Measurements from ENCODE around the gene RAB20.
"Not testable (repeated sequence)": the region's sequence is repeated elsewhere in the genome, so short reads cannot be mapped to it uniquely, and the experiment has no call there.

Gene RAB20, protein sequence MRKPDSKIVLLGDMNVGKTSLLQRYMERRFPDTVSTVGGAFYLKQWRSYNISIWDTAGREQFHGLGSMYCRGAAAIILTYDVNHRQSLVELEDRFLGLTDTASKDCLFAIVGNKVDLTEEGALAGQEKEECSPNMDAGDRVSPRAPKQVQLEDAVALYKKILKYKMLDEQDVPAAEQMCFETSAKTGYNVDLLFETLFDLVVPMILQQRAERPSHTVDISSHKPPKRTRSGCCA

GRCh38 chr13:110561344-110562035 is at the start of gene RAB20:
TSS of gene RAB20 (minus strand) at chr13:110561722. CDS start at chr13:110561519, 203 bp downstream.
- CTCF ChIA-PET, result interaction anchor here (0.7 kb wide), 1 partner anchor 57 kb away, joined by 3 read pairs; no protein-coding TSS in a partner anchor
- peak; percentile 58 for TF ChIP-seq L3MBTL2 (conservative IDR thresholded peaks at IDR 0.05)
- TF ChIP-seq BHLHE40 (IDR thresholded peaks at IDR 0.05; ENCODE audit: borderline replicate concordance), result no peak
- POLR2A ChIA-PET, result interaction anchor here (0.7 to 1.6 kb wide), 3 partner anchors 15 to 106 kb away, joined by 3 to 6 read pairs (median 3); partner anchors contain the start of gene NAXD
- peak; percentile 73 for DNase-seq (ENCODE audit: extremely low spot score)

DNA sequence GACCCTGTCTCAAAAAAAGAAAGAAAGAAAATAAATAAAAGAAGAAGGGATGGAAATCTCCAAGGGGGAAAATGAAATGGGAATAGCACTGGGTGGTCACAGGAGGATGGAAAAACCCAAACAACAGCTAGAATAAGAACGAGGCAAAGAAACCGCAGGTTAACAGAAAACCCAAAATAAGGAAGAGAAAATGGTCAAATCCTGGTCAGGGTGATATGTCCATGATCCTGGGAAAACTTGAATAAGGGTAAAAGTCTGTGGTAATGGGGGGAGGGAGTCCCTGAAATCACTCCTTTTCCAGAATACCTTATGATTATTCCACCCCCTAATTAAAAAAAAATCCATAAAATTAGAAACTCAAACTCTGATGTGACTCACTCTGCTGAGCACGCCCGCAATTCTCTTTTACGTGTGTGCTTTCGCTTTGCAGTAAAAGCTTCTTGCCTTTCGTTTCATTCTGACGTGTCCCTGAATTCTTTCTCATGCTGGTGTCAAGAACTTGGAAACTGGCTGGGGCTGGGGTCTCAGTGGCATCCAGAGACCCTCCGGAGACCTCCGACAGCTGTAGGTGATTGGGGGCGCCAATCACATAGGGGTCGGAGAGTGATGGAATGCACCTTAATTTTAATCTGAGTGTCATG is 49.6 kb upstream of the RAB20 start:
- POLR2A ChIA-PET, result no interaction called here
- DNase-seq (ENCODE audit: extremely low spot score), result no peak
- TF ChIP-seq ELF4 (IDR thresholded peaks at IDR 0.05) (no peak), HDGF (IDR thresholded peaks at IDR 0.05; ENCODE audit: borderline replicate concordance) (no peak), FOXK2 (IDR thresholded peaks at IDR 0.05) (no peak), SP1 (IDR thresholded peaks at IDR 0.05) (no peak), CTBP1 (IDR thresholded peaks at IDR 0.05; ENCODE audit: borderline replicate concordance) (no peak), L3MBTL2 (conservative IDR thresholded peaks at IDR 0.05) (no peak), BHLHE40 (IDR thresholded peaks at IDR 0.05; ENCODE audit: borderline replicate concordance) (no peak), TARDBP (IDR thresholded peaks at IDR 0.05) (no peak)
- CTCF ChIA-PET, result no interaction called here

DNA sequence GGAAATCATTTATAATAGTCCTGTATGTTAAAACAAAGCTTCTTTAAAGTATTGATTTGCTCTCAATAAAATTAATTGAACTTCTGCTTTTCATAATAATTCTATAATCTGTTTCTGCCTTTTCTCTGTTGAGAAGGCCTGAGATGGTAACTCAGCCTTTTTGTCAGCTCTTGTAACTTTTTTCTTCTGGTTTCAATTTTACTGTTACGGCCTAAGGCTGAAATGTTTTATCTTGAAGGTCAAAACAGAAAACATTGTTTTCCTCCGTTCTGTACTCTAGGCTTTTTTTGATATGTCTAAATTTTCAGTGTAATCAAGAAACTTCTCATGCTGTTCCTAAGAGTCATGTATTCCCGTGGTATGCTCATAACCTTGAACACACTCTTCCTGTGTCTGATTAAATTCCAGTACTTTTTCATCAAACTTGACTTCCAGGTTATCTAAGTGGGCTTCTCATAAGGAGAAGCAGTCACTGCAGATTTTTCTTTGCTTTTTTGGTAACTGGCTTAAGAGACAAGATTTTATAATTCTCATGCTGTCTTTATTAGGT is 46.2 kb upstream of the RAB20 start:
- TF ChIP-seq LEF1 (IDR thresholded peaks at IDR 0.05; ENCODE audit: borderline replicate concordance) (no peak), HDGF (IDR thresholded peaks at IDR 0.05; ENCODE audit: borderline replicate concordance) (no peak), L3MBTL2 (conservative IDR thresholded peaks at IDR 0.05) (no peak), FOXA1 (IDR thresholded peaks at IDR 0.05) (no peak), CTBP1 (IDR thresholded peaks at IDR 0.05; ENCODE audit: borderline replicate concordance) (no peak), ZNF384 (IDR thresholded peaks at IDR 0.05) (no peak), BHLHE40 (IDR thresholded peaks at IDR 0.05; ENCODE audit: borderline replicate concordance) (no peak), FOXK2 (IDR thresholded peaks at IDR 0.05) (no peak), ARNT (IDR thresholded peaks at IDR 0.05) (no peak), ELF4 (IDR thresholded peaks at IDR 0.05) (no peak), NFRKB (IDR thresholded peaks at IDR 0.05) (no peak), SUZ12 (IDR thresholded peaks at IDR 0.05) (no peak), TARDBP (IDR thresholded peaks at IDR 0.05) (no peak), FOXM1 (IDR thresholded peaks at IDR 0.05; ENCODE audit: borderline replicate concordance) (no peak), SP1 (IDR thresholded peaks at IDR 0.05) (no peak)
- TF ChIP-seq, protein P1, sequence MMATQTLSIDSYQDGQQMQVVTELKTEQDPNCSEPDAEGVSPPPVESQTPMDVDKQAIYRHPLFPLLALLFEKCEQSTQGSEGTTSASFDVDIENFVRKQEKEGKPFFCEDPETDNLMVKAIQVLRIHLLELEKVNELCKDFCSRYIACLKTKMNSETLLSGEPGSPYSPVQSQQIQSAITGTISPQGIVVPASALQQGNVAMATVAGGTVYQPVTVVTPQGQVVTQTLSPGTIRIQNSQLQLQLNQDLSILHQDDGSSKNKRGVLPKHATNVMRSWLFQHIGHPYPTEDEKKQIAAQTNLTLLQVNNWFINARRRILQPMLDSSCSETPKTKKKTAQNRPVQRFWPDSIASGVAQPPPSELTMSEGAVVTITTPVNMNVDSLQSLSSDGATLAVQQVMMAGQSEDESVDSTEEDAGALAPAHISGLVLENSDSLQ (IDR thresholded peaks at IDR 0.05), result no peak
- no peak for DNase-seq (ENCODE audit: extremely low spot score)
- CTCF ChIA-PET, result no interaction called here
- POLR2A ChIA-PET, result no interaction called here

GRCh38 chr13:110606281-110606680 is 44.8 kb upstream of the RAB20 start:
- POLR2A ChIA-PET, result not testable (repeated sequence)

GRCh38 chr13:110605132-110605531 is 43.6 kb upstream of the RAB20 start:
- CTCF ChIA-PET, result no interaction called here
- TF ChIP-seq, protein P1 (IDR thresholded peaks at IDR 0.05), result no peak
- TF ChIP-seq ZNF384 (IDR thresholded peaks at IDR 0.05) (no peak), ELF4 (IDR thresholded peaks at IDR 0.05) (0 out of 2 replicates have a peak, but pooled peaks have one; percentile 17)
- POLR2A ChIA-PET, result interaction anchor here (1.6 kb wide), 1 partner anchor 10 kb away, joined by 4 read pairs; the partner anchor contains the start of gene NAXD
- DNase-seq (ENCODE audit: extremely low spot score), result no peak

More at GRCh38 chr13:110606281-110606680, 44.8 kb upstream of the RAB20 start:
- CTCF ChIA-PET; DNase-seq (ENCODE audit: extremely low spot score): not testable (repeated sequence)

- POLR2A ChIA-PET, result interaction anchor here (2.7 kb wide), 1 partner anchor 14 kb away, joined by 9 read pairs; the partner anchor contains the start of gene NAXD
- CTCF ChIA-PET, result no interaction called here
- TF ChIP-seq SP1 (IDR thresholded peaks at IDR 0.05) (no peak), FOXK2 (IDR thresholded peaks at IDR 0.05) (no peak), ZNF384 (IDR thresholded peaks at IDR 0.05) (no peak), ELF4 (IDR thresholded peaks at IDR 0.05) (no peak), HDGF (IDR thresholded peaks at IDR 0.05; ENCODE audit: borderline replicate concordance) (no peak)
- no peak for DNase-seq (ENCODE audit: extremely low spot score)
Observed at GRCh38 chr13:110600980-110601379, 39.5 kb upstream of the RAB20 start.

- POLR2A ChIA-PET, result interaction anchor here (2.7 kb wide), 1 partner anchor 15 kb away, joined by 9 read pairs; the partner anchor contains the start of gene NAXD
- TF ChIP-seq HDGF (IDR thresholded peaks at IDR 0.05; ENCODE audit: borderline replicate concordance) (no peak), ZNF384 (IDR thresholded peaks at IDR 0.05) (no peak), NFRKB (IDR thresholded peaks at IDR 0.05) (no peak), TARDBP (IDR thresholded peaks at IDR 0.05) (no peak), ELF4 (IDR thresholded peaks at IDR 0.05) (no peak), SP1 (IDR thresholded peaks at IDR 0.05) (no peak)
- CTCF ChIA-PET, result interaction anchor here (0.6 kb wide), 1 partner anchor 680 kb away, joined by 3 read pairs; no protein-coding TSS in a partner anchor
- DNase-seq (ENCODE audit: extremely low spot score), result no peak
Observed at GRCh38 chr13:110600261-110600819, 38.8 kb upstream of the RAB20 start.
